ENCODE data around the gene EXD3. TPM values are rescaled to one million over a fixed set of nuclear protein-coding genes. Genes with fewer than 3 reads are reported as not detected.

Gene EXD3
- total RNA-seq, 1 experiment from 2014 or later = 15.3 TPM

- Histone ChIP-seq H3K79me2 (ENCODE audit: insufficient read depth, low read length) (no peaks in the 10 kb centered on the region), H3K23me2 (ENCODE audit: insufficient read length, low read depth, low read length, poor library complexity, severe bottlenecking) (no peaks in the 10 kb centered on the region), H3K56ac (ENCODE audit: insufficient read length, low read depth, low read length) (no peak overlapping the region), H3K27me3 (ENCODE audit: insufficient read depth, low read length) (no peaks in the 10 kb centered on the region), H3K79me1 (ENCODE audit: insufficient read depth, low read depth, low read length, poor library complexity, severe bottlenecking) (no peaks in the 10 kb centered on the region), H2BK12ac (ENCODE audit: insufficient read length, low read depth, low read length) (no peak overlapping the region), H3K4me1 (ENCODE audit: insufficient read depth, low read length) (no peaks in the 10 kb centered on the region), H2AK5ac (ENCODE audit: insufficient read length, low read length) (no peak overlapping the region), H3K4me2 (ENCODE audit: insufficient read depth, insufficient read length, low read length) (no peak overlapping the region), H3T11ph (ENCODE audit: low read length) (no peak overlapping the region), H2BK15ac (ENCODE audit: low read depth, low read length) (no peak overlapping the region), H2BK120ac (ENCODE audit: low read depth, low read length, poor library complexity, severe bottlenecking) (no peak overlapping the region), H3K23ac (ENCODE audit: insufficient read length, low read depth, low read length) (no peak overlapping the region), H3K18ac (ENCODE audit: insufficient read length, low read depth, low read length) (no peak overlapping the region), H4K5ac (ENCODE audit: insufficient read length, low read depth, low read length) (no peak overlapping the region), H4K91ac (ENCODE audit: insufficient read length, low read depth, low read length) (no peak overlapping the region), H2BK20ac (ENCODE audit: low read depth, low read length, poor library complexity, severe bottlenecking) (no peak overlapping the region), H3K9me3 (ENCODE audit: control insufficient read depth, low read depth, low read length) (no peaks in the 10 kb centered on the region), H4K8ac (replicated peaks; ENCODE audit: insufficient read length, low read depth, low read length) (no peak overlapping the region), H3K4ac (ENCODE audit: low read depth, low read length) (no peak overlapping the region), H4K20me1 (ENCODE audit: control insufficient read depth, insufficient read depth, insufficient read length) (no peaks in the 10 kb centered on the region), H3K14ac (ENCODE audit: insufficient read depth, low read length) (no peak overlapping the region), H3K27ac (ENCODE audit: insufficient read length, low read depth, low read length) (no peak overlapping the region), H2AFZ (ENCODE audit: low read length) (no peak overlapping the region), H2BK5ac (ENCODE audit: insufficient read length, low read length) (no peak overlapping the region), H3K9ac (ENCODE audit: extremely low read depth, insufficient read length, low read length) (no peak overlapping the region)
- H3K27ac Mint-ChIP-seq = no peak overlapping the region; a peak in 1 of 7 replicates
- DNase-seq = no peak
- TF ChIP-seq, protein P1, sequence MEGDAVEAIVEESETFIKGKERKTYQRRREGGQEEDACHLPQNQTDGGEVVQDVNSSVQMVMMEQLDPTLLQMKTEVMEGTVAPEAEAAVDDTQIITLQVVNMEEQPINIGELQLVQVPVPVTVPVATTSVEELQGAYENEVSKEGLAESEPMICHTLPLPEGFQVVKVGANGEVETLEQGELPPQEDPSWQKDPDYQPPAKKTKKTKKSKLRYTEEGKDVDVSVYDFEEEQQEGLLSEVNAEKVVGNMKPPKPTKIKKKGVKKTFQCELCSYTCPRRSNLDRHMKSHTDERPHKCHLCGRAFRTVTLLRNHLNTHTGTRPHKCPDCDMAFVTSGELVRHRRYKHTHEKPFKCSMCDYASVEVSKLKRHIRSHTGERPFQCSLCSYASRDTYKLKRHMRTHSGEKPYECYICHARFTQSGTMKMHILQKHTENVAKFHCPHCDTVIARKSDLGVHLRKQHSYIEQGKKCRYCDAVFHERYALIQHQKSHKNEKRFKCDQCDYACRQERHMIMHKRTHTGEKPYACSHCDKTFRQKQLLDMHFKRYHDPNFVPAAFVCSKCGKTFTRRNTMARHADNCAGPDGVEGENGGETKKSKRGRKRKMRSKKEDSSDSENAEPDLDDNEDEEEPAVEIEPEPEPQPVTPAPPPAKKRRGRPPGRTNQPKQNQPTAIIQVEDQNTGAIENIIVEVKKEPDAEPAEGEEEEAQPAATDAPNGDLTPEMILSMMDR (conservative IDR thresholded peaks at IDR 0.05) = no peak
- H3K27me3 Mint-ChIP-seq (ENCODE audit: low read depth) = no peaks in the 10 kb centered on the region; the same call in 1 of the 2 replicates
- H3K4me3 Mint-ChIP-seq = no peak overlapping the region
- no peaks in the 10 kb centered on the region for H3K4me1 Mint-ChIP-seq
- H3K36me3 Mint-ChIP-seq (ENCODE audit: insufficient read depth in 1 of 3, low read depth in 3 of 3) = peaks cover 2 to 13% (median 10%) of the 10 kb centered on the region in 3 experiments; a peak in 5 of 7 replicates
- H3K9me3 Mint-ChIP-seq = peaks cover under 1 to 4% of the 10 kb centered on the region in 2 experiments; a peak in 4 of 5 replicates
- no CpG with 5 or more reads among the region's 26 CpGs for WGBS (ENCODE audit: extremely low coverage, insufficient read length, low lambda C conversion rate)
These were observed 26.2 kb downstream of the EXD3 start for GRCh38 chr9:137396634-137397367.
